ENCODE data around the gene RACK1.

Gene RACK1

GRCh38 chr5:181259974-181260719 lies 16.4 kb upstream of the RACK1 start:
- no peak for DNase-seq (ENCODE audit: low read depth)

- no peak for DNase-seq (ENCODE audit: low read depth)
These were observed 15.6 kb upstream of the RACK1 start for GRCh38 chr5:181259283-181259682.

- no peak for DNase-seq (ENCODE audit: low read depth)
These were observed 14.9 kb upstream of the RACK1 start for GRCh38 chr5:181258576-181258975.

GRCh38 chr5:181255836-181256578 lies 12.3 kb upstream of the RACK1 start:
- DNase-seq (ENCODE audit: low read depth): no peak

- no peak for DNase-seq (ENCODE audit: low read depth)
These were observed 11.6 kb upstream of the RACK1 start for GRCh38 chr5:181255276-181255675.

- DNase-seq (ENCODE audit: low read depth): no peak
These were observed 4.6 kb upstream of the RACK1 start for GRCh38 chr5:181248277-181248676.

GRCh38 chr5:181246276-181247049 lies 2.8 kb upstream of the RACK1 start:
- peak; percentile 69 for DNase-seq (ENCODE audit: low read depth)

- DNase-seq (ENCODE audit: low read depth): no peak
These were observed 1.9 kb upstream of the RACK1 start for GRCh38 chr5:181245427-181246275.

GRCh38 chr5:181243018-181243563 lies 615 bp downstream of the RACK1 start:
- DNase-seq (ENCODE audit: low read depth): no peak

- no peak for DNase-seq (ENCODE audit: low read depth)
These were observed 1.7 kb downstream of the RACK1 start for GRCh38 chr5:181242031-181242451.

GRCh38 chr5:181241393-181241975 lies 2.2 kb downstream of the RACK1 start:
- peak; percentile 90 for DNase-seq (ENCODE audit: low read depth)

GRCh38 chr5:181239062-181239663 lies 4.5 kb downstream of the RACK1 start:
- no peak for DNase-seq (ENCODE audit: low read depth)

GRCh38 chr5:181237729-181238385 lies 5.8 kb downstream of the RACK1 start:
- DNase-seq (ENCODE audit: low read depth): no peak

- DNase-seq (ENCODE audit: low read depth): no peak
These were observed 6.6 kb downstream of the RACK1 start for GRCh38 chr5:181236954-181237641.

GRCh38 chr5:181236471-181236870 lies 7.2 kb downstream of the RACK1 start:
- DNase-seq (ENCODE audit: low read depth): no peak

GRCh38 chr5:181235689-181236366 lies 7.9 kb downstream of the RACK1 start:
- DNase-seq (ENCODE audit: low read depth): no peak

GRCh38 chr5:181235323-181235688 lies 8.4 kb downstream of the RACK1 start:
- DNase-seq (ENCODE audit: low read depth): no peak

GRCh38 chr5:181234455-181235306 lies 9.0 kb downstream of the RACK1 start:
- no peak for DNase-seq (ENCODE audit: low read depth)
